PC-3 (cell line): ENCODE measurements around the gene MYO9A. TPM values are rescaled to one million over a fixed set of nuclear protein-coding genes. Genes with fewer than 3 reads are reported as not detected.
"Not testable (repeated sequence)": the region's sequence is repeated elsewhere in the genome, so short reads cannot be mapped to it uniquely, and the experiment has no call there.

ENCODE experiments used
- ATAC-seq: fragments of 200-7000 bp; cut with Tn5 transposase; 2 replicates; pipeline ENCODE4 v1.9.1; 2020; ENCODE audit warnings: mild to moderate bottlenecking, moderate library complexity
- BruUV-seq: library from RNA; stranded (reverse); fragments of 400-500 nt; replicated peaks from 2 replicates; lab custom pipeline; 2021; lab: Mats Ljungman, UMichigan
- CTCF ChIA-PET: fragments of 300-600 bp; sonication (Branson Sonifier 250); formaldehyde crosslinking; loops from one replicate; lab custom pipeline; 2022; ENCODE audit warnings: antibody characterized with exemption; lab: Charles Lee
- POLR2A ChIA-PET: fragments of 300-600 bp; sonication (Branson Sonifier 250); formaldehyde crosslinking; loops from one replicate; lab custom pipeline; 2022; ENCODE audit warnings: antibody characterized with exemption; ENCODE audit not compliant: unreplicated experiment; lab: Charles Lee
- DNase-seq: peaks from one replicate; pipeline ENCODE4 v3.0.0-alpha.2; 2015
- H2AFZ ChIP-seq: fragments of 300-600 bp; sonication (generic); 2 replicates; pipeline ENCODE4 v1.6.0; 2016; ENCODE audit warnings: antibody characterized with exemption, low read length
- H3F3A ChIP-seq: fragments of 300-600 bp; sonication (generic); one replicate; pipeline ENCODE4 v1.6.0; 2017; ENCODE audit warnings: antibody characterized with exemption, low read length, control low read depth, mild to moderate bottlenecking; ENCODE audit not compliant: unreplicated experiment
- H3K27ac ChIP-seq: fragments of 300-600 bp; sonication (generic); 2 replicates; pipeline ENCODE4 v1.5.1; 2016; ENCODE audit warnings: mild to moderate bottlenecking, low read length
- H3K27me3 ChIP-seq: fragments of 300-600 bp; sonication (generic); 2 replicates; pipeline ENCODE4 v1.6.1; 2016; ENCODE audit warnings: low read length, mixed read lengths
- H3K36me3 ChIP-seq: fragments of 300-600 bp; sonication (generic); 2 replicates; pipeline ENCODE4 v1.6.1; 2016; ENCODE audit warnings: low read depth, mixed run types, low read length, mixed read lengths
- H3K4me1 ChIP-seq: fragments of 300-600 bp; sonication (generic); 2 replicates; pipeline ENCODE4 v1.5.1; 2016; ENCODE audit warnings: low read length; ENCODE audit not compliant: insufficient read depth
- H3K4me2 ChIP-seq: fragments of 300-600 bp; sonication (generic); 2 replicates; pipeline ENCODE4 v1.6.0; 2016; ENCODE audit warnings: low read length
- H3K4me3 ChIP-seq: fragments of 300-600 bp; sonication (generic); 2 replicates; pipeline ENCODE4 v1.5.1; 2016; ENCODE audit warnings: mild to moderate bottlenecking, low read length, mixed read lengths
- H3K79me2 ChIP-seq: fragments of 300-600 bp; sonication (generic); 2 replicates; pipeline ENCODE4 v1.6.1; 2017; ENCODE audit warnings: low read length, mixed read lengths
- H3K9ac ChIP-seq: fragments of 300-600 bp; sonication (generic); 2 replicates; pipeline ENCODE4 v1.6.0; 2016; ENCODE audit warnings: mild to moderate bottlenecking, low read length
- H3K9me2 ChIP-seq: fragments of 300-600 bp; sonication (generic); replicated peaks from 2 replicates; pipeline ENCODE4 v1.6.1; 2016; ENCODE audit warnings: mixed run types, low read length, mixed read lengths
- H3K9me3 ChIP-seq: fragments of 300-600 bp; sonication (generic); 2 replicates; pipeline ENCODE4 v1.6.1; 2016; ENCODE audit warnings: low read length, mixed read lengths
- H4K20me1 ChIP-seq: fragments of 300-600 bp; sonication (generic); 2 replicates; pipeline ENCODE4 v1.6.1; 2016; ENCODE audit warnings: low read length, mixed read lengths
- EZH2 ChIP-seq: fragments of 300-600 bp; sonication (generic); IDR thresholded peaks from one replicate; pipeline ENCODE4 v1.6.1; 2017; ENCODE audit warnings: antibody characterized with exemption, mild to moderate bottlenecking, low read length; ENCODE audit not compliant: unreplicated experiment
- EZH2phosphoT487 ChIP-seq: fragments of 300-600 bp; sonication (generic); IDR thresholded peaks from 2 replicates; pipeline ENCODE4 v1.6.1; 2018; ENCODE audit warnings: mild to moderate bottlenecking, antibody characterized with exemption, low read length, borderline replicate concordance
- intact Hi-C: fragments of 100-400 bp; cut with micrococcal nuclease; formaldehyde crosslinking; loops from 2 replicates; pipeline ENCODE4 v1.9.0; 2023
- total RNA-seq: library from RNA; depleted of rRNA; stranded (reverse); fragments of >200 nt; gene quantifications from 2 replicates; pipeline ENCODE4 v1.2.3, GENCODE V29; 2014
- TF ChIP-seq, protein P1 (sequence below): fragments of 300-600 bp; sonication (generic); conservative IDR thresholded peaks from 2 replicates; pipeline ENCODE4 v1.5.1; 2017; ENCODE audit warnings: antibody characterized with exemption, low read depth, mild to moderate bottlenecking, low read length

The MYO9A gene
- total RNA-seq, 1 experiment from 2014 or later = 18.3 TPM

DNA sequence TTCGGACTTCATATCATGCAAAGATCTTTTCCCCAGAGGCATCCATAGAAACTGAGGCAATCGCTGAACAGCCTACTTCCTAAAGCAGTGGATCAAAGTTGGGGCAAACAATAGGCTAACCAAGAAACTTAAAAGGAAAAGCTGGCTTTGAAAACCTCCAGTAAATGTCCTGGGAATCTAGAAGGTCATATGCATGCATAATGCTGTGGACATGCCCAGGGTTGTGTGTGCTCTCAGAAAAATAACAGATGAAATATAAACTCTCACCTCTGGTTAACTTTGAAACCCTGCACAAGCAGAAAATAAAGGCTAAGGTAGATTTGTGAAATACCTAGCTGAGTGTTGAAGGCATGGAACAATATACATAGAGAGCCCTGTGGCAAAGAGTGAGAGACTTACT lies 96.3 kb downstream of the MYO9A start:
- no peaks in the 10 kb centered on the region for H3K4me1 ChIP-seq
- no peaks in the 10 kb centered on the region for H3K9me3 ChIP-seq
- H2AFZ ChIP-seq = no peak overlapping the region
- CTCF ChIA-PET = no interaction called here
- ATAC-seq = no peak
- no peaks in the 10 kb centered on the region for H4K20me1 ChIP-seq
- no peaks in the 10 kb centered on the region for H3F3A ChIP-seq
- H3K27me3 ChIP-seq = no peaks in the 10 kb centered on the region
- H3K9ac ChIP-seq = no peak overlapping the region
- POLR2A ChIA-PET = no interaction called here
- TF ChIP-seq, protein P1, sequence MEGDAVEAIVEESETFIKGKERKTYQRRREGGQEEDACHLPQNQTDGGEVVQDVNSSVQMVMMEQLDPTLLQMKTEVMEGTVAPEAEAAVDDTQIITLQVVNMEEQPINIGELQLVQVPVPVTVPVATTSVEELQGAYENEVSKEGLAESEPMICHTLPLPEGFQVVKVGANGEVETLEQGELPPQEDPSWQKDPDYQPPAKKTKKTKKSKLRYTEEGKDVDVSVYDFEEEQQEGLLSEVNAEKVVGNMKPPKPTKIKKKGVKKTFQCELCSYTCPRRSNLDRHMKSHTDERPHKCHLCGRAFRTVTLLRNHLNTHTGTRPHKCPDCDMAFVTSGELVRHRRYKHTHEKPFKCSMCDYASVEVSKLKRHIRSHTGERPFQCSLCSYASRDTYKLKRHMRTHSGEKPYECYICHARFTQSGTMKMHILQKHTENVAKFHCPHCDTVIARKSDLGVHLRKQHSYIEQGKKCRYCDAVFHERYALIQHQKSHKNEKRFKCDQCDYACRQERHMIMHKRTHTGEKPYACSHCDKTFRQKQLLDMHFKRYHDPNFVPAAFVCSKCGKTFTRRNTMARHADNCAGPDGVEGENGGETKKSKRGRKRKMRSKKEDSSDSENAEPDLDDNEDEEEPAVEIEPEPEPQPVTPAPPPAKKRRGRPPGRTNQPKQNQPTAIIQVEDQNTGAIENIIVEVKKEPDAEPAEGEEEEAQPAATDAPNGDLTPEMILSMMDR = no peak
- TF ChIP-seq EZH2 = no peak
- no peak for TF ChIP-seq EZH2phosphoT487
- H3K79me2 ChIP-seq = no peaks in the 10 kb centered on the region
- BruUV-seq = no TSS peak
- no peak overlapping the region for H3K4me2 ChIP-seq
- intact Hi-C loops = no loop called here
- no peaks in the 10 kb centered on the region for H3K36me3 ChIP-seq
- no peak overlapping the region for H3K4me3 ChIP-seq
- no peak overlapping the region for H3K27ac ChIP-seq
- DNase-seq = no peak
- H3K9me2 ChIP-seq = no peaks in the 10 kb centered on the region

DNA sequence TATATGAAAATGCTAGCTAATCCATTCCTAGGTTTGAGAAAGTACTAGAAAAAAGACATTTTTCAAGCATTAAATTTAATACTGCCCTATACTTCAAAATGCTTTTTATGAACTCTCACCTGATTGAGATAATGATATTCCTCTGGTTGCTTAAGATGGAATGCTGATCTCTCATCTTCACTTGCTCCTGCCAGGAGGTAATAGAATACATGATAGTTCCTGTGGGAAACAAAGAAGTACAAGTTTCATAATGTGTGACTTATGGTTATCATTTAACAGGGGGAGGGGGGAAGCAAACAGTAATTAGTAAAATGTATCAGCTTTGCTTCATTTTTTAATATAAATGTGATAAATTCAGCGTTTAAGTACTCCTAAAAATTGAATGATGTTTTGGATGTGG lies 97.2 kb downstream of the MYO9A start:
- Histone ChIP-seq H2AFZ (no peak overlapping the region), H3K9me2 (no peaks in the 10 kb centered on the region), H3K27me3 (no peaks in the 10 kb centered on the region), H4K20me1 (no peaks in the 10 kb centered on the region), H3K9me3 (no peaks in the 10 kb centered on the region), H3K4me1 (no peaks in the 10 kb centered on the region), H3K4me3 (no peak overlapping the region), H3K4me2 (no peak overlapping the region), H3K79me2 (no peaks in the 10 kb centered on the region), H3K36me3 (no peaks in the 10 kb centered on the region), H3K9ac (no peak overlapping the region), H3K27ac (no peak overlapping the region), H3F3A (no peaks in the 10 kb centered on the region)
- no peak for DNase-seq
- ATAC-seq = no peak
- intact Hi-C loops = no loop called here
- TF ChIP-seq, protein P1 = no peak
- TF ChIP-seq EZH2phosphoT487 = no peak
- no peak for TF ChIP-seq EZH2
- POLR2A ChIA-PET = no interaction called here
- CTCF ChIA-PET = no interaction called here
- no TSS peak for BruUV-seq

DNA sequence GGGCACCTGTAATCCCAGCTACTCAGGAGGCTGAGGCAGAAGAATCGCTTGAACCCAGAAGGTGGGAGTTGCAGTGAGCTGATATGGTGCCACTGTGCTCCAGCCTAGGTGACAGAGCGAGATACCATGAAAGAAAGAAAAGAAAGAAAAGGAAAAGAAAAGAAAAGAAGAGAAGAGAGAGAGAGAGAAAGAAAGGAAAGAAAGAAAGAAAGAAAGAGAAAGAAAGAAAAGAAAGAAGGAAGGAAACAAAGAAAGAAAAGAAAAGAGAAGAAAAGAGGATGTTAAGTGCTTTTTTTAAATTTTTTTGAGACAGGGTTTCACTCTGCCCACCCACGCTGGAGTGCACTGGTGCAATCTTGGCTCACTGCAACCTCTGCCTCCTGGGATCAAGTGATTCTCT lies 103.4 kb downstream of the MYO9A start:
- H3K79me2 ChIP-seq, H3K9me2 ChIP-seq, intact Hi-C loops, H3K9me3 ChIP-seq, H3K4me1 ChIP-seq, POLR2A ChIA-PET, BruUV-seq, H3K4me2 ChIP-seq, H3K9ac ChIP-seq, H3K4me3 ChIP-seq, DNase-seq, H3F3A ChIP-seq, H4K20me1 ChIP-seq, H2AFZ ChIP-seq, H3K27ac ChIP-seq, H3K27me3 ChIP-seq, CTCF ChIA-PET, H3K36me3 ChIP-seq, ATAC-seq: not testable (repeated sequence)
